Adipocyte (in vitro differentiated cells): ENCODE measurements around the gene SLCO4A1.

ENCODE experiments used
- DNase-seq: peaks from one replicate; pipeline ENCODE4 v3.0.0-alpha.2; 2015; ENCODE audit warnings: low read depth
- H3K27me3 ChIP-seq: replicated peaks from 2 replicates; pipeline ENCODE4 v1.7.0; 2013; ENCODE audit warnings: mild to moderate bottlenecking, low read length, moderate library complexity; ENCODE audit not compliant: control insufficient read depth, insufficient read depth
- H3K36me3 ChIP-seq: 2 replicates; pipeline ENCODE4 v1.7.0; 2013; ENCODE audit warnings: low read length, mild to moderate bottlenecking, moderate library complexity; ENCODE audit not compliant: control insufficient read depth, insufficient read depth, severe bottlenecking
- H3K4me1 ChIP-seq: 2 replicates; pipeline ENCODE4 v1.7.0; 2013; ENCODE audit warnings: mild to moderate bottlenecking, low read length, moderate library complexity; ENCODE audit not compliant: control insufficient read depth, insufficient read depth
- H3K4me3 ChIP-seq: 2 replicates; pipeline ENCODE4 v1.7.0; 2013; ENCODE audit warnings: mild to moderate bottlenecking, low read length, moderate library complexity
- H3K9ac ChIP-seq: 2 replicates; pipeline ENCODE4 v1.7.0; 2013; ENCODE audit warnings: mild to moderate bottlenecking, low read length, moderate library complexity
- H3K9me3 ChIP-seq: 2 replicates; pipeline ENCODE4 v1.7.0; 2013; ENCODE audit warnings: mild to moderate bottlenecking, low read length, moderate library complexity; ENCODE audit not compliant: control insufficient read depth

SLCO4A1 gene

GRCh38 chr20:62695448-62696414, 53.4 kb downstream of the SLCO4A1 start:
- no peaks in the 10 kb centered on the region for H3K36me3 ChIP-seq
- no peak overlapping the region for H3K4me3 ChIP-seq
- H3K9me3 ChIP-seq = no peaks in the 10 kb centered on the region
- H3K9ac ChIP-seq = no peak overlapping the region
- no peak for DNase-seq
- peaks cover 55% of the 10 kb centered on the region for H3K27me3 ChIP-seq
- no peaks in the 10 kb centered on the region for H3K4me1 ChIP-seq

GRCh38 chr20:62696434-62696957, 54.2 kb downstream of the SLCO4A1 start:
- Histone ChIP-seq H3K9ac (no peak overlapping the region), H3K27me3 (peaks cover 55% of the 10 kb centered on the region), H3K4me1 (no peaks in the 10 kb centered on the region), H3K36me3 (no peaks in the 10 kb centered on the region), H3K9me3 (no peaks in the 10 kb centered on the region), H3K4me3 (no peak overlapping the region)
- DNase-seq = no peak

DNA sequence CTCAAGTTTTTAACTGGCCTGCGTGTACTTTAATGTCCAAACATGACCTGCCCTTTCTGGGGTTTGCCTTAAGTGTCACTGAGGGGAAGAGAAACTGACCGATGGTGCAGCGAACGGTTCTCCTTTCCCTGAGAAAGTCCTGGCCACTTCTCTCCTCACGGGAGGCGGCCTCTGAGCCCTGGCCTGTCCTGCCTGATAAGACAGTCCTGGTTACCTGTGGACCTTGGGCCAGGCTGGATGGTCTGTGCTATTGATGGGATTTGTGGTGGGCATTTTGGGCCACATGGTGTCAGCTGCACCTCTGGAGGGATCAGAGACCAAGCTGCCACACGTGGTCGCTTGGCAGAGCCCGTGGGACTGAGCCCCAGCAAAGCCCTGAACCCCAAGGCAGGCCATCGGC, 54.7 kb downstream of the SLCO4A1 start:
- no peaks in the 10 kb centered on the region for H3K36me3 ChIP-seq
- no peaks in the 10 kb centered on the region for H3K9me3 ChIP-seq
- no peak overlapping the region for H3K9ac ChIP-seq
- H3K4me1 ChIP-seq = no peaks in the 10 kb centered on the region
- H3K27me3 ChIP-seq = peaks cover 55% of the 10 kb centered on the region
- H3K4me3 ChIP-seq = no peak overlapping the region
- no peak for DNase-seq

- Histone ChIP-seq H3K4me3 (no peak overlapping the region), H3K9ac (no peak overlapping the region), H3K4me1 (no peaks in the 10 kb centered on the region), H3K36me3 (no peaks in the 10 kb centered on the region), H3K9me3 (no peaks in the 10 kb centered on the region), H3K27me3 (peaks cover 56% of the 10 kb centered on the region)
- no peak for DNase-seq
Observed at GRCh38 chr20:62697468-62697912, 55.2 kb downstream of the SLCO4A1 start.

DNA sequence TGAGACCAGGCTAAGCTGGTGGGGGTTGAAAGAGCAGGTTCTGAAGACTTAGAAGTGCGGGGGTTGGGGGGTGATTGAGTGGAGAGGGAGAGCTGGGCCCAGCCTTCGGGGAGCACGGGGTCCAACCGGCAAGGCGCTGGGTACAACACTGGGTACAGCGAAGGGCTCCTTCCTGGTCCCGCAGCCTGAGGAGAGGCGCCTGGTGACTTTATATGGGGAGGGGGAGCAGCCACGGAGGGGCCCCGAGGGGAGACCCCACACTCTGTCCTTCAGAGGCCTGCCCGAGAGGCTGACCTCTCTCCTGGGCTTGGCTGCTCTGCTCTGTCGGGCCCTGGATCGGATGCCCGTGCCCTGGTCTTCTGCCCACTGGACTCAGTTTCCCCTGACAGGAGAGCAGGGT, 55.9 kb downstream of the SLCO4A1 start:
- Histone ChIP-seq H3K9ac (no peak overlapping the region), H3K4me1 (no peaks in the 10 kb centered on the region), H3K9me3 (no peaks in the 10 kb centered on the region), H3K36me3 (no peaks in the 10 kb centered on the region), H3K4me3 (no peak overlapping the region), H3K27me3 (peaks cover 51% of the 10 kb centered on the region)
- DNase-seq = no peak

- H3K9ac ChIP-seq = no peak overlapping the region
- H3K36me3 ChIP-seq = no peaks in the 10 kb centered on the region
- peaks cover 41% of the 10 kb centered on the region for H3K27me3 ChIP-seq
- no peaks in the 10 kb centered on the region for H3K9me3 ChIP-seq
- peaks cover 7% of the 10 kb centered on the region for H3K4me1 ChIP-seq
- H3K4me3 ChIP-seq = no peak overlapping the region
- no peak for DNase-seq
Observed at GRCh38 chr20:62699296-62699695, 57.0 kb downstream of the SLCO4A1 start.

GRCh38 chr20:62699741-62700140, 57.4 kb downstream of the SLCO4A1 start:
- H3K4me1 ChIP-seq = peaks cover 8% of the 10 kb centered on the region
- peaks cover 37% of the 10 kb centered on the region for H3K27me3 ChIP-seq
- H3K4me3 ChIP-seq = no peak overlapping the region
- no peak for DNase-seq
- no peaks in the 10 kb centered on the region for H3K9me3 ChIP-seq
- H3K9ac ChIP-seq = no peak overlapping the region
- H3K36me3 ChIP-seq = no peaks in the 10 kb centered on the region

GRCh38 chr20:62700261-62700930, 58.1 kb downstream of the SLCO4A1 start:
- Histone ChIP-seq H3K4me1 (peaks cover 8% of the 10 kb centered on the region), H3K4me3 (no peak overlapping the region), H3K36me3 (no peaks in the 10 kb centered on the region), H3K27me3 (peaks cover 30% of the 10 kb centered on the region), H3K9ac (no peak overlapping the region), H3K9me3 (no peaks in the 10 kb centered on the region)
- DNase-seq = no peak

GRCh38 chr20:62701161-62702012, 59.1 kb downstream of the SLCO4A1 start:
- no peak overlapping the region for H3K9ac ChIP-seq
- H3K9me3 ChIP-seq = no peaks in the 10 kb centered on the region
- peaks cover 20% of the 10 kb centered on the region for H3K27me3 ChIP-seq
- H3K4me1 ChIP-seq = peaks cover 8% of the 10 kb centered on the region
- DNase-seq = no peak
- H3K4me3 ChIP-seq = no peak overlapping the region
- H3K36me3 ChIP-seq = no peaks in the 10 kb centered on the region

- Histone ChIP-seq H3K4me1 (peaks cover 8% of the 10 kb centered on the region), H3K36me3 (no peaks in the 10 kb centered on the region), H3K9me3 (no peaks in the 10 kb centered on the region), H3K9ac (no peak overlapping the region), H3K27me3 (peaks cover 23% of the 10 kb centered on the region), H3K4me3 (no peak overlapping the region)
- no peak for DNase-seq
Observed at GRCh38 chr20:62702013-62702300, 59.7 kb downstream of the SLCO4A1 start.
